ENCODE data around the gene GJC2.

DNA sequence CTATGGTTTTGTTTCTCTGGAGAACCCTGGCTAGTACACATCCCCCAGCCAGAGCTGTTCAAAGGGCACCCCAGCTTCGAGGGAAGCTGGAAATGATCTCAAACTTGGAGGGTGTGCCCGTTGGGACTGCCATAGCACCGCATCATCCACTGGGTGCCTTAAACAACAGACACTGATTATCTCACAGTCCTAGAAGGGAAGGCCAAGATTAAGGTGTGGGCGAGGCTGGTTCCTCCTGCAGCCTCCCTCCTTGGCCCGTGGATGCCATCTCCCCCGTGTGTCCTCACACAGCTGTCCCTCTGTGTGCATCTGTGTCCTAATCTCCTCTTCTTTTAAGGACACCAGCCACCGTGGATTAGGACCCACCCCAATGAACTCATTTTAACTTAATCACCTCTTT is 11.6 kb downstream of the GJC2 start:
- no peak for TF ChIP-seq GATA2 (IDR thresholded peaks at IDR 0.05; ENCODE audit: low read depth, low read length)
- no peak for TF ChIP-seq GATA3 (IDR thresholded peaks at IDR 0.05; ENCODE audit: low read depth, low read length)

Data from SH-SY5Y (cell line).